ENCODE results near the gene BCO2. TPM values are rescaled to one million over a fixed set of nuclear protein-coding genes. Genes with fewer than 3 reads are reported as not detected.
"Not testable (repeated sequence)": the region's sequence is repeated elsewhere in the genome, so short reads cannot be mapped to it uniquely, and the experiment has no call there.

Gene BCO2
- total RNA-seq, 4 donors from 2014 or later, result 9.9 to 56.2 (median 25.4) TPM

- no peak for TF ChIP-seq CTCF (IDR thresholded peaks at IDR 0.05)
- TF ChIP-seq POLR2A (IDR thresholded peaks at IDR 0.05), result no peak
- no peak for DNase-seq
- no peak overlapping the region for H3K4me3 ChIP-seq
- H3K27ac ChIP-seq, result no peak overlapping the region
- H3K36me3 ChIP-seq, result no peaks in the 10 kb centered on the region
- H3K4me1 ChIP-seq, result peaks cover 0 to 9% (median 3%) of the 10 kb centered on the region in 4 donors
- H3K27me3 ChIP-seq, result no peaks in the 10 kb centered on the region
- no peaks in the 10 kb centered on the region for H3K9me3 ChIP-seq
Observed at GRCh38 chr11:112179601-112180000, 4.3 kb downstream of the BCO2 start.

DNA sequence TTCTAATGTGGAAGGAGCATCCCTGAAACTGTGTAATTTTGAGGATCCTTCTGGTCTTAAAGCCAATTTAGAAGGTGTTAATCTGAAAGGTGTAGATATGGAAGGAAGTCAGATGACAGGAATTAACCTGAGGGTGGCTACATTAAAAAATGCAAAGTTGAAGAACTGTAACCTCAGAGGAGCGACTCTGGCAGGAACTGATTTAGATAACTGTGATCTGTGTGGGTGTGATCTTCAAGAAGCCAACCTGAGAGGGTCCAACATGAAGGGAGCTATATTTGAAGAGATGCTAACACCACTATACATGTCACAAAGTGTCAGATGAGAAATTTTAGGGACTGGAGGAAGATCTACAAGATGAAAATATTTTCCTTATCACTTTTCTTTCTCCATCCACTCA lies 7.6 kb downstream of the BCO2 start:
- no peak for TF ChIP-seq CTCF (IDR thresholded peaks at IDR 0.05)
- no peak for TF ChIP-seq POLR2A (IDR thresholded peaks at IDR 0.05)

DNA sequence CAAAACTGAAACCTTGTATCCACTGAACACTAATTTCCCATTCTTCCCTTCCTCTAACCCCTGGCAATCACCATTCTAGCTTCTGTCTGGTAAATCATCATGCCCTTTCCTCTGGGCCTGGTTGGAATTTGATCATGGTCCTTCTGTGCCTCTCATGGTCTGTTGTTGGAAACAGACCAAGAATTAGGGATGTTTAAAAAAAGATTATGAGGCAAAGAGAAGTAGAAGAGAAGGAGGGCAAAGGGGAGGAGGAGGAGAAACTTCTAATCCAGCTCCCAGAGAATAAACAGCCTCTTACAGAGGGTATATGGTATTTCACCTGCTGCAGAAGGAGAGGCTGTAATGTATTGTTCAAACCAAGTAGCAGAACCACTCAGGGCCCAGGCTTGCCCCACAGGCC lies 10.6 kb downstream of the BCO2 start:
- TF ChIP-seq CTCF (IDR thresholded peaks at IDR 0.05), result no peak
- Histone ChIP-seq H3K27me3 (no peaks in the 10 kb centered on the region), H3K9me3 (no peaks in the 10 kb centered on the region), H3K27ac (no peak overlapping the region), H3K4me3 (no peak overlapping the region), H3K4me1 (no peaks in the 10 kb centered on the region), H3K36me3 (no peaks in the 10 kb centered on the region)
- DNase-seq, result no peak

More for the DNA sequence above, 7.6 kb downstream of the BCO2 start:
- Histone ChIP-seq H3K36me3 (no peaks in the 10 kb centered on the region), H3K4me3 (no peak overlapping the region), H3K27me3 (no peaks in the 10 kb centered on the region), H3K4me1 (no peaks in the 10 kb centered on the region), H3K9me3 (no peaks in the 10 kb centered on the region), H3K27ac (no peak overlapping the region)
- DNase-seq, result no peak

DNA sequence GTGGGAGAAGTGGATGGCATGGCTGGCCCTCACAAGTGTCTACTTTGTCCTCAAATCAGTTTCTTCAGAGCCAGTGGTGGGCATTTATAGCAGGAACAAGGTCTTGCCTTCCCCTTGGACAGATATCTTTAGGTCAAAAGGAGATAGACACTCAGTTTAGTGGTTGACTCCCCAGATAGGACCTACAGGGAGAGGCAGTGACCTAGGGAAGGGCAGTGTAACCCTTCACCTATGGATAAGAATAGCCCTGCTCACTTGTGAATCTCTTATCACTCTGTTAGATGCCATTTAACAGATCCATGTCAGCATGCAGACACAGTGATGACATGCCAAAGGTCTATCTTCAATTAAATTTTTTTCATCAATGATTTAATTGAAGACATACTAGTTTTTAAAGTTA lies 11.0 kb downstream of the BCO2 start:
- no peaks in the 10 kb centered on the region for H3K36me3 ChIP-seq
- H3K27ac ChIP-seq, result no peak overlapping the region
- H3K27me3 ChIP-seq, result no peaks in the 10 kb centered on the region
- H3K9me3 ChIP-seq, result no peaks in the 10 kb centered on the region
- H3K4me3 ChIP-seq, result no peak overlapping the region
- no peaks in the 10 kb centered on the region for H3K4me1 ChIP-seq
- TF ChIP-seq CTCF (IDR thresholded peaks at IDR 0.05), result no peak
- no peak for DNase-seq

- H3K36me3 ChIP-seq, H3K27ac ChIP-seq, H3K4me1 ChIP-seq, DNase-seq, H3K9me3 ChIP-seq, H3K27me3 ChIP-seq, H3K4me3 ChIP-seq: not testable (repeated sequence)
Observed at GRCh38 chr11:112195113-112195512, 19.8 kb downstream of the BCO2 start.

DNA sequence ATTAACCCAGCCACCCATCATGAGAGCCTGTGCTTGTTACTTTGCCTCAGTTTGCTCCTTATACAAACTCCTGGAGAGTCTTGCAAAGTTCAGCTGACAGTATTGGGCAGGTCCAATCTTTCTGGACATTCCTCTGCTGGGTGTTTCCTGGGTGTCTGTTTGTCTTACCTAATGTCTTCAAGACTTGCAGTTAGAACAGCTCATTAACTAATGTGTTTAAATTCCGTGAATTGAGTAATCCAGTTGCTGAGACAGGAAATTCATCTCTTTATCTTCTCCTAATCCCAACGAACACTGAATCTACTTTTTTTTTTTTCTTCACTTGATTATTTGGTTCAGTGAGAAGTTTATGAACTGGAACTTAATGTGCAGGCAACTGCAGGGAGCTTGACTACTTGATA lies 20.6 kb downstream of the BCO2 start:
- Histone ChIP-seq H3K4me1 (no peaks in the 10 kb centered on the region), H3K36me3 (no peaks in the 10 kb centered on the region), H3K27ac (no peak overlapping the region), H3K4me3 (no peak overlapping the region), H3K9me3 (no peaks in the 10 kb centered on the region), H3K27me3 (no peaks in the 10 kb centered on the region)
- no peak for DNase-seq
- no peak for TF ChIP-seq CTCF (IDR thresholded peaks at IDR 0.05)
- no peak for TF ChIP-seq POLR2A (IDR thresholded peaks at IDR 0.05)

Measured in Peyer's patch (tissue), 4 donors.